Hematopoietic multipotent progenitor cell (in vitro differentiated cells): Measurements from ENCODE around the gene LRRN2. TPM values are rescaled to one million over a fixed set of nuclear protein-coding genes. Genes with fewer than 3 reads are reported as not detected.

Experiments
- DNase-seq, 3 donors: peaks; one replicate each; pipeline ENCODE4 v3.0.0-alpha.2; 2011 to 2015; ENCODE audit warnings: low read depth in 2 of 3, low spot score in 2 of 3
- total RNA-seq: library from RNA; depleted of rRNA; stranded (reverse); fragments of >200 nt; gene quantifications from one replicate; pipeline ENCODE4 v1.2.3, GENCODE V29; 2012

LRRN2 gene
- total RNA-seq, 1 donor, result 1.3 TPM

DNA sequence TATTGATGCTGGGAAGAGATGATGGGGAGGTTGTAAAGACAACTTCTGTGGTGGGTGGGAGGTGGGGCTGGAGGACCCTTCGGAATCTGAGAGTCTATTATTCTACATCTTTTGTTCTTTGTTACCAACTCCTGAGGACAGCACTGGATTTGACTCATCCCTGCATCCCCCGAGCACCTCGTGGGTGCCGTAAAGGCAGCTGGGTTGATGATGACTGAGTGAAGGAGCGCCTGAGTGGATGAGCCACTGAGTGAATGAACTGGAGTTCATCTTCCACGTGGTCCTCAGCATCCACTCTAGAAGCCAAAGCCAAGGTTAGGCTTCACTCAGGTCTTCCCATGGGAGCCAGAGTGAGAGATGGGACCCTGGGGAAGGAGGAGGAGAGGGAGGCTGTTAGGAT is 77.6 kb downstream of the LRRN2 start:
- DNase-seq, result no peak

DNA sequence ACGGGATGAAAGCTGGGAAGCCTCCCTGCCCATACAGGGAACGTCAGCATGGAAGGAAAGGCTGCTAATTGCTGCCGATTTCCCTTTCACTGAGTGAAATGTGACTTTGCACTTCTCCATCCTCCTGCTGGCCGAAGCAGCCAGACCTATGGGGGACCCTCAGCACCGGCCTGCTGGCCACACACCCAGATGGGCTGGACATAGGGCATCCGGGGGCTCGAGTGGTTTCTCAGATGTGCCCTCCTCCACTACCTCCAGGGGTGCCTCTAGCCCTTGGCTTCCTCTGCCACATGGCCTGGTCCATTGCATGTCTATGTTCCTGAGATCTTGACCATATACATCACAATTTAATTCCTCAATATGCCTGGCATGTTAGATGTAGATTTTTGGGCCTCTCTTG is 79.7 kb downstream of the LRRN2 start:
- no peak for DNase-seq

DNA sequence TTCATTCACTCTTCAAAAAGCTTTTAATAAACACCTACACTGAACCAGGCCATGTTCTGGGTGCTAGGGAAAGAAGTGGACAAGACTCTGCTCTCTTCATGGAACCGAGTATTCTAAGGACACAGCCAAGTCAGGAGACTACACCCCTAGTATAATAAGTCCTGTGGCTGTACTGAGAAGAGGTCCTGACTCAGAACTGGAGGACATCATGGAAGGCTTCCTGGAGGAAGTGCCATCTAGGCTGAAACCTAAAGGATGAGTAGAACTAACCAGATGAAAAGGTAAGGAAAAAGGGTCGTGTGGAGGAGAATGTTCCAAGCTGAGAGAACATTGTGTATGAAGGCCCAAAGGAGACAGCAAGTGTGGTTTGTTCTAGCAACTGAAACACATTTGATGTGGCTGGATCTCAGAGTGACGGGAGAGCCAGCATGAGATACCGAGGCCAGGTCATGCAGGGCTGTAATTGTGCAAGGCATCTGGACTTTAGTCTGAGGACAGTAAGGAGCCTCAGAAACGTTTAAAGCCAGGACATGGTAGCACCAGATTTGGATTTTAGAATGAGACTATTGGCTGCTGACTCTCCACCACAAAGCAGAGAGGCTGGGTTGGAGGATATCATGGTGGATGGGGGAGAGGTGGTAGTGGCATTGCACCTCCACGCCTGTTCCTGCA is 82.5 kb downstream of the LRRN2 start:
- no peak for DNase-seq

DNA sequence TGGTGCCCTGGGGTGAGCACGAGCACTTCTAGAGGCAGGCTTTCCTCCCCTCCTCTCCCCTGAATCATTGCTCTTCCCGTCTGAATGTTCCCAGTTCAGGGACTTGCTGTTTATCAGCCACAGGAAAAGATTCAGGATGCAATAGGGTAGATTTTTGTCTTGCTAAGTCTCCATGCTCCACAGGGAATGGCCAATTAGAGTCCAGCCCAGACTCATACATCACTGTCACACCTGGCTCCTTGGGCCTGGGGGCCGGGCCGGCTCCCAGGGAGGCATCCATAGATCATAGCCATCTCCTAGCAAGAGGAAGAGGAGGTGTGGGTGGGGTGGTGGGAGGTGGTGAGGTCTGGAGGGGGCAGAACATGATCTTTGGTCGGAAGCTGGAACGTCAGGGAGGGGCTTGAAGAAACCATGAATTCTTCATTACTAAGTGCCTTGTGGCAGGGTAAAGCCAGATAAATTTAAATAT is 83.4 kb downstream of the LRRN2 start:
- DNase-seq, result no peak

DNA sequence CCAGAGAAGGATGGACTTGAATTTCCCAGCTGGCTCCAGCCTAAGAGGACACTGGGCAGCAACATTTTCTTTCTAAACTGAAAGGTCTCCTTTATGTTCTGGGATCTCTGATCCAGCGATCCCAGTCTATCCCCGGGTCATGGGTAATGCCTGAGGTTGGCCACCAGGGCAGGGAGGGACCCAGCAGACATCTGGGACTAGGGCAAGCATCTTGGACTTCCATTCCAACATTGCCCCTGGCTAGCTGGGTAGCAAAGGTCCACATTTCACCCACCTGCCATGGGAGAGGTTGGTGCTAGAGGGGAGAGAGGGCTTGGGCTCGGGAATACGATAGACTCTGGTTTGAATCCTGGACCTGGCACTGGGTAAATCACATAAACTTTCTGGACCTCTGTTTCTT is 84.6 kb downstream of the LRRN2 start:
- DNase-seq, result no peak

DNA sequence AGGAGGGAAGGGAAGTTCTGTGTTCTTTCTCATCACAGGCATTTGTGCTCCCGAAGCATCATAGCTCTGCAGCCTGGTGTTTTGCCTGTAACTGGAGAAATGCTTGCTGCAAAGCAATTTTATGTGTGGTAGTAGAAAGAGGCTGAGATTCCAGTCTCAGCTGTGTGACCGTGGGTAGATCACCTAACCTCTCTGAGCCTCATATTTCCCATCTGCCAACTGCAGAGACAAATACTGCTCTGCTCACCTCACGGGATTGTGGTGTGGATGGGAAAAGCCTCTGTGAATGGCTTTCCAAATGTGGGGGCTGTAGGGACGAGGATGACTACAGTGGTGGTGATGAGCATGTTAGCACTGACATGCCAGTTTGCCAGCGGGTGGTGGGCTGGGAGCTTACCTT is 85.3 kb downstream of the LRRN2 start:
- no peak for DNase-seq

DNA sequence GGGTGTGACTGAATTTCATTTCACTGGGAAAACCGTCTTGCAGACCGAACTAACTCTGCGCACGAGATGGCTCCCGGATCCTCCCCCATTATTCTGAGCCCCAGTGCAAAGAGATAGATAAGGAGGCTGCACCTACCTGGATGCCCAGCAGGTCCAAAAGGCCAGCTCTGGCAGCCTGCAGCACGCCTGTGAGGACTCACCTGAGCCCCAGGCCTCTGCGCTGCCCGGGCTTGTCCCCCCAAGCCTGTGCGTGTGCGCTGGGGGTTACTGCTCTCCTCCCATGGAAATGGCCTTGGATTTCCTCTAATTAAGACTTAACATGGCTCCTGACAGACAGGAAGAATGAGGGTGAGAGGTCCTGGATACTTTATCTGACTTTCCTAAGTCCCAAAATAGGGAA is 85.9 kb downstream of the LRRN2 start:
- DNase-seq, result no peak

DNA sequence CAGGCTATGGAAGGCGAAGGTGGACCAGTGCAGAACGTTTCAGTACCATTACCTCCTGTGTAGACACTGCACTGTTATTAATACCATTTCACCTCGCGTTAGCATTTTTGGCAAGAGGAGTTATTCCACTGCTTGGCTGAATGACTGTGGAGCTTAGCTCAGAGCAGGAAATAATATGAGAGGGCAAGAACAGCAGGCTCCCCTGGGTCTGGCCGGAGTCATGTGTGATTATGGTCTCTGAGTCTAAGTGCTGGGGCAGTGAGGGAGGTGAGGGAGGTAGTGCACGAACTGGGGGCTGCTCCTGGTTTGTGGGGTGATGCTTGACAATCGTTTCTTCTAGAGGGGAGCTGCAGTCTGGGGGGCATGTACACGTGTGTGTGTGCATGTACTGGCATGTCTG is 86.4 kb downstream of the LRRN2 start:
- DNase-seq, result no peak

DNA sequence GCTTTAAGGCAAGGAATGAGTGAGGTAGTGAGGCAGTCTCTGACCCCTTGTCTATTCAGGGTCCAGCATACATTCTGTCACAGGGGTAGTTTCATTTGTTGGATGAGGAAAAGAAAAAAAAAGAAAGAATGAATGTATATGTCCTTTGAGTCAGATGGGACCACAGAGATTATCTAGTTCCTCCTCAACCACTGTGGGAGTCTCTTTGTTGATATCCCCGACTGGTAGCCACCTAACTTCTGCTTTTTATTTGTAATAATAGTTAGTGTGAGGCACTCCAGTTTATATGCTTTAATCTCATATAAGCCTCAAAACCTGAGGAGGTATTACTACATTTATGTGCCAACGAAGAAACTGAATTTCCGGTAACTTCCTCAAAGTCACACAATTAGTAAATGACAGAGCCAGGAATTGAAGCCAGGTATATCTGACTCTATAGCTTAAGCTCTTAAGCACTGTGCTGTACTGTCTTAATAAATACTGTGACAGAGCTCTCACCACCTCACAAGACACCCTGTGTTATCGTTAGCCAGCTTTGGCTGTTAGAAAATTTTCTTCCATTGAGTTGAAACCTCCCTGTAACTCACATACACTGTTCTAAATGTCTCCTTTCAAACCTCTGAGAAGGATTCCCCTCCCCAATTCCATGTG is 87.1 kb downstream of the LRRN2 start:
- peak in 2 of 3 donors; percentile 36 to 72 for DNase-seq

DNA sequence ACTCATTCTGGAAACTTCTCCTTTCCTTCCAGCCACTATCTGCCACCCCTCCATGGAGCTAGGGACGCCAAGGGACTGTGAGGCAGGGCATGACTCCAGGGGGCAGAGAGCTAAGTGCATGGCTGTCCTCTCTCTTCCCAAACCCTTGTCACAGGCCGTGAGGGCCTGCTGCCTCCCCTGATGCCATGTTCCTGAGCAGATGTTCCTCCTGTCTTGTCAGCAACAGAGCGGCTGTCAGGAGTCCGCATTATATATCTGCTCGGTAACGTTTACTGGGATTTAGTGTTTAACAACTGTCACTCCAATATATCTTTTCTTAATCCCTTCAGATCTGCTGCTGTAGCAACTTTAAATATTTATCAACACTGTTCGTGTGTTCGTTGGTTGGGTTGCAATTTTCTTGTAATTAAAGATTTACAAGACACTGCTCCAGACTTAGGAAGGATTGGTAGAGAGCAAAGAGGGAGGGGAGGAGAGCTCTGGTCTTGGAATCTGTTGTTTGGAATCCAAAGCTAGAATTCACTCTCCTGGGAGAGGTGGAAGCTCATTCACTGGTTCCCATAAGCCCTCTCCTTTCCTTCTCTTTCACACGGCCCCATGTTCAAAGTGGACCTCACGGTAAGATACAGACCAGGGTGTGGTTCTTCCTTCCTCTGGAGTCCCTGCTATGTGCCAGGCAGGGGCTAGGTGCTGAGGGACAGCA is 93.1 kb downstream of the LRRN2 start:
- no peak for DNase-seq

DNA sequence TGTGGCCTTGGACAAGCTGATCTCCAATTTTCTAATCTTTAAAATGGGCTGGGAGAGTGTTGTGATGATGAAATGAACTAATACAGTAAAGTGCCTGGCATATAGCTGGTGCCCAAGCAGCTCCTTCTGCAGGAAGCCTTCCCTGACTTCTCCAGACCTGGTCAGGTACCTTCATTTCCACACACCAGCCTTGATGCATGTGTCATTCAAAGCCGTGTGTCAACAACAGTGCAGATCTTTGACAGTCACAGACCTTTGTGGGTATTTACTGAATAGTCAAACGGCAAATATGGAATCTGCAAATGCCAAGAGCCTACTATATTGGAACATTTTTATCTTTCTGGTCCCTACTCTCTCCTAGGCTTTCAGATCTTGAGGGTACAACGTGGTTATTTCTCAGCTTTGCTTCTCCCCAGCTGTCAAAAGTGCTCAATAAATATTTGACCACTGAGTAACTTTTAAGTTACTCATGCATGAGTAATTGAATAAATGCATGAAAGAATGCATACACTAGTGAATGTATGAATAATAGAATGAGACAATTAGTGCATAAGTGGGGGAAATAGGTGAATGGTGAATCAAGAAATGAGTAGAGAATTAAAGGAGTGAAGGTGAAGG is 94.0 kb downstream of the LRRN2 start:
- DNase-seq, result no peak

DNA sequence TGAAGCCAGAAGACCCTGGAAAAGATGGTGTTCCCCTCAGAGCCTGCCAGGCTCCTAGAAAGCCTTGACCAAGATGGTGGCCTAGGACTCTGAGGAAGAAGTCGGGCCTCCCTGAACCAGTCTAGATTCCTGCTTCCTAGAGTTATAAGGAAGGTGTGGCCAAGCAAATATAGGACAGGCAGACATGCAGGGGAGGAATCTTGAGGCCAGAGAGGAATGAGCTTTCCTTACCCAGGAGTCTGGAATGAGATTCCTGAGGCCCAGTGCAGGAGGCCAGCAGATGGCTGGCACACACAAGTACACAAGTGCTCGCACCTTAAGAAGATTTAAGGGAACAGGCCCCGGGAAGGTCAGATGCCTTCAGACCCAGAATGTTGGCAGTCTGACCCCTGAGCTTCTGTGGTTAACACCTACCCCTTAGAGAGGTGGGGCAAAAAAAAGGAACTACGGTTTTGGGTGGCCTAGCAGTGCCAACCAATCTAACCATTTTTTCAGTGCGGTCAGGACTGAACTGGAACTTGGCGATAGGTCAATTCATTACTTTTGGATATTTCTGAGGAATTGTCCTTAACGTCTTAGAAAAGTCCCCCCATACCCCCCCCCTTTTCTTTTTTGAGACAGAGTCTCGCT is 96.0 kb downstream of the LRRN2 start:
- no peak for DNase-seq

DNA sequence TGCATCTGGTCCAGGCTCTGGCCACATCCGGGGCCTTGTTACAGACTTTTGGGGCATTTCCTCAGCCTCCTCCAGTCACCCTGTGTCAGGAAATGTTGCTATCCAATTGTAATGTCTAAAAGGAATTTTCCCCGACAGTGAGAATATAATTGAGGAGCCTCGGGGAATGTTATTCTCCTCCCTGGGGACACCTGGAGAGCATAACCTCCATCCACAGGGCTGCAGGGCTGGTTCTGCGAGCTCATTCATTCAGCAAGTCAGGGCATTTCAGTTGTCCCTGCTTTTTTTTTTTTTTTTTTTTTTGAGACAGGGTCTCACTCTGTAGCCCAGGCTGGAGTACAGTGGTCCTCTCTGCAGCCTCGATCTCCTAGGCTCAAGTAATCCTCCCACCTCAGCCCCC is 96.7 kb downstream of the LRRN2 start:
- DNase-seq, result no peak

DNA sequence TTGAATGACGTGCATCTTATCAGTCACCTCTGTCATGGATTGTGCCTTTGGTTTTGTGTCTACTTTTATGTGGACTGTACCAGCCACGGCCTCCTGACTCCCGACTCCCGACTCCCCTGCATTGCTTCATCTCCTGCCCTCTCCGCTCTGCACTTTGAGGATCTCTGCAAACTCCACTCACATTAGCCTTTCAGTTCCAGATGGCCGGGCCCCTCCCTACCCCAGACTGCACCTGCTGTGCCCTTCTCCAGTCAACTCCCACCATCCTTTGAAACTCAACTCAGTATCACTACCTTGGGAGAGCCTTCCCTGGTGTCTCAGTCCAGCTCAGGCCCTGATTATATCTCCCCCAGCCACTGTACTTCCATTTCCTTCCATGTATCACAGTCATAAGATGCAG is 97.9 kb downstream of the LRRN2 start:
- DNase-seq, result no peak

DNA sequence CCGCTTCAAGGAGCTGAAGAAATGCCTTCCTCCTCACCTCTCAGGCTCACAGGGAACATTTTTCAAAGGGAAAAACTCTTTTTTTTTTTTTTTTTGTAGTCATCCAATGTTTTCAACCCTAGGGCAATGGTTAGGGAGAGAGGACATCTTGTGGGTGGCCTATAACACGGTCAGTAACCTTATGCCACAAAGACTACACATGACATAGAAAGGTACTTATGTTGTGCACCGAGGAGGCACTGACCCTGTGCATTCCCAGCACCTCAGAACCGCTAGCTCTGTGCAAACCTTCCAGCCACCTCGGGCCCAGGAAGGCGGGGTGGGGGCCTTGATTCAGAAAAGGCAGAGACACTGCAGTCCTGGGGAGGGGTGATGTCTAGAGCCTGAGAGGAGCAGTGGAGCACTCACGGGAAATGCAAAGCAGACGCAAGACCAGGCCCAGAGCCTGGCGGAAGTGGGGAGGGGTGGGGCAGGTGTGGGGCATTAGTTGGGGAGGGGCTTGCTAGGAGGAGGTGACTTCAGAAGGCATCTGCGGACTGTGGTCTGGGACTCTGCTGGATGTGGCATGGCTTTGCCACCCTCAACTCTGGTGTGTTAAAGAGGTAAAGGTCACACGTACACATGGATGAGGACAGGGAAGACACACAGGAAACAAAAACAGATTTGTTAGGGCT is 100.7 kb downstream of the LRRN2 start:
- DNase-seq, result no peak

DNA sequence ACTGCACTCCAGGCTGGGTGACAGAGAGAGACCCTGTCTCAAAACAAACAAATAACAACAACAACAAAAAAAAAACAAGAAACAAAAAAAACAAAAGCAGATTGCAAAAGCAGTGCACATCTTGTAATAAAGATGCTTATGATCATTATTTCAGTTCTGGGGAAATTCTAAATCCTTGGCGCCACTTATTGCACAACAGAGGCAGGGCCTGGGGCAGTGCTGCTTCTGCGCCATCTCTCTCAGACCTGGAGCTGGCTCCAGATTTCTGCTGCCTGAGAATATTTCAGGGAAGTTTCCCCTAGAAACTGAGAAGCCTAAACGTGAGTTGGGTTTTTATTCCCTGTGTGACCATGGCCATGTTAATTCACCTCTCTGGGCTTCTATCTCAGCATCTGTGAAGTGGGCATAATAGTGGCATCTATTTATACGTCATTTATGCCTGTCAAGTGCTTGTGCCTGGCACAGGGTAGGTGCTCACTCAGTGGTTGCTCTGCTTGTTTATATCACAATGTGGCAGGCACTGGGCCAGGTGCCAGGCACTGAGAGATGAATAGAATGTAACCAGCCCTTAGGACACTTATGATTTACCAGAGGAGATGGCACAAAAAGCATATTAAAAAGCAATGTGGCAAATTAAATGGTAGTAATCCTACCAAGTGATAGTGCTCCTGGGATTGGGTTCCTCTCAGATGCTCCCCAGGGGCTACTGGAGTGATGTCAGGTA is 101.5 kb downstream of the LRRN2 start:
- DNase-seq, result no peak

DNA sequence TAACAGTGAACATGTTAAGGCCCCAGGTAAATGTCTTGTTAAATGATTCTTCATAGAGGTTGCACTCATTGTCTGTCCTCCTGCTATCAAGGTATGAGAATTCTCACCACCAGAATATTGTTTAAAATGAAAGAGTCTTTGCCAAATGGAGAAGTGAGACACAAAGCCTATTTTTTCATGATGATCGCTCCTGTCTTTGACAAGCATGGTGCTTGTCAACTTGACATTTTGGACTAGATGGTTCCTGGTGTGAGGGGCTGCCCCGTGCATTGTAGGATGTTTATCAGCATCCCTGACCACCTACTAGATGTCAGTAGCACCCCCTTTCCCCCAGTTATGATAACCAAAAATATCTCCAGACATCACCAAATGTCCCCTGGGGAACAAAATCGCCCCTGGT is 103.8 kb downstream of the LRRN2 start:
- no peak for DNase-seq

DNA sequence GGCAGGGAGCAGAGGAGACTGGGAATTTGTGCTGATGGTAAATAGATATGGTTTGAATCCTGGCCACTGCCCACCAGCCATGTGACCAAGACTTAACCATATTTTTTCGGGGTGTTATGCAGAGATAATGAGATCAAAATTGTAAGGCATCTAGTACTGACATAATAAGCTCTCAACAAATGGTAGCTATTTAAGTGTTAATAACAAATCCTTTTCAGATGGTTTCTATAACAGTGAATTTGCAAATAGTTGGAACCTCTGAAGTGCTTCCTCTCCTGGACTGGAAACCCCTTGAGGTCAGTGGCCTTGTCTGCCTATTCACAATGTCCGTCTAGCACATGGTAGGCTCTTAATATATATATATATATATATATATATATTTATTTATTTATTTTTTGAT is 104.7 kb downstream of the LRRN2 start:
- no peak for DNase-seq

DNA sequence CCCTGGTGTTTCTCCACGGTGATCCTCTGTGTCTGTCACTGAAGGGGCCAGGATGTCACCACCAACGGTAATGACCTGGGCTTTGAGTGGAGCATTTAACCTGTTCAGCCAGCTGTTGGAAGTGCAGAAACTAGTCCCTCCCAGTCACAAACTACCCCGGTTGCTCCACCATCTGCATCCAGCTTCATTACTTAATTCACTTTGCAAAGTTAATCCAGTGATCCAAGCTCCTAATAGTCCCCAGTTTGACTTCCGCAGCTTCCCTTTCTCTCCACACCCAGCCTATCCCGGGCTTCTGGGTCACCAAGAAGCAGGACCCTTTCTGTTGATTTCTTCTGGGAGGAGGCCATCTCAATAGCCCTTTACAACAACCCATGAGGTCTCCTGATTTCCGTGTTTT is 105.9 kb downstream of the LRRN2 start:
- no peak for DNase-seq
